ENCODE data around the gene ACO2. TPM values are rescaled to one million over a fixed set of nuclear protein-coding genes. Genes with fewer than 3 reads are reported as not detected.

ACO2 gene
- total RNA-seq, 1 donor = 57.9 TPM

DNA sequence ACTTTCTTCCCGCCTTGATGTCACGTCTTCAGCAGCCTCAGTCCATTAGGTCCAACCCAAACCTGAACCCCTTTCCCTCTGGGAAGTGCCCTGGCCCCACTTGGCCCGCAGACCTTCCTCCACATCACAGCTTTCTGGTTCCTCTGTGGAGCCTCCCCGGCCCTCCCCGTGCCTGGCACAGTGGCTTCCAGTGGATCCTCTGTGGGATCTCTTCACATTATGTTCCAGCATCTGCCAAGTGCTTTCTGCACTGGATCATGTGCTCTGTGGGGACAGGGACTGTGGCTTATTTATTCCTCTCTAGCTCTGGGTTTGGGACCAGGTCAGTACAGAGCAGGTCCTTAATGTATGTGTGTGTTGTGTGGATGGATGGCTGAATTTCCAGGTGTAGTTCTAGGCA is 44.5 kb downstream of the ACO2 start:
- peaks cover 7% of the 10 kb centered on the region for H4K20me1 ChIP-seq (ENCODE audit: insufficient read depth, low read length)
- no peak overlapping the region for H3K4me2 ChIP-seq (ENCODE audit: insufficient read depth, low read length)
- no peak overlapping the region for H3K4me3 ChIP-seq (ENCODE audit: insufficient read depth, low read length)
- no peak overlapping the region for H2AFZ ChIP-seq (ENCODE audit: low read length)
- H3K36me3 ChIP-seq (ENCODE audit: insufficient read depth, low read length) = peaks cover 44% of the 10 kb centered on the region
- H3K9me3 ChIP-seq (ENCODE audit: low read depth, low read length) = no peaks in the 10 kb centered on the region
- peak overlapping the region; percentile 9 for H3K27ac ChIP-seq (ENCODE audit: low read depth, low read length)
- H3K27me3 ChIP-seq (ENCODE audit: insufficient read depth, low read length) = no peaks in the 10 kb centered on the region
- peaks cover 12% of the 10 kb centered on the region for H3K4me1 ChIP-seq (ENCODE audit: insufficient read depth, low read length)
- peak; percentile 88 for DNase-seq (ENCODE audit: insufficient read length, low spot score, missing footprints)
- TF ChIP-seq, protein P1, sequence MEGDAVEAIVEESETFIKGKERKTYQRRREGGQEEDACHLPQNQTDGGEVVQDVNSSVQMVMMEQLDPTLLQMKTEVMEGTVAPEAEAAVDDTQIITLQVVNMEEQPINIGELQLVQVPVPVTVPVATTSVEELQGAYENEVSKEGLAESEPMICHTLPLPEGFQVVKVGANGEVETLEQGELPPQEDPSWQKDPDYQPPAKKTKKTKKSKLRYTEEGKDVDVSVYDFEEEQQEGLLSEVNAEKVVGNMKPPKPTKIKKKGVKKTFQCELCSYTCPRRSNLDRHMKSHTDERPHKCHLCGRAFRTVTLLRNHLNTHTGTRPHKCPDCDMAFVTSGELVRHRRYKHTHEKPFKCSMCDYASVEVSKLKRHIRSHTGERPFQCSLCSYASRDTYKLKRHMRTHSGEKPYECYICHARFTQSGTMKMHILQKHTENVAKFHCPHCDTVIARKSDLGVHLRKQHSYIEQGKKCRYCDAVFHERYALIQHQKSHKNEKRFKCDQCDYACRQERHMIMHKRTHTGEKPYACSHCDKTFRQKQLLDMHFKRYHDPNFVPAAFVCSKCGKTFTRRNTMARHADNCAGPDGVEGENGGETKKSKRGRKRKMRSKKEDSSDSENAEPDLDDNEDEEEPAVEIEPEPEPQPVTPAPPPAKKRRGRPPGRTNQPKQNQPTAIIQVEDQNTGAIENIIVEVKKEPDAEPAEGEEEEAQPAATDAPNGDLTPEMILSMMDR (IDR thresholded peaks at IDR 0.05; ENCODE audit: extremely low read depth, low read depth, low read length) = no peak
- no peaks in the 10 kb centered on the region for H3K79me2 ChIP-seq (ENCODE audit: insufficient read depth, low read length)

DNA sequence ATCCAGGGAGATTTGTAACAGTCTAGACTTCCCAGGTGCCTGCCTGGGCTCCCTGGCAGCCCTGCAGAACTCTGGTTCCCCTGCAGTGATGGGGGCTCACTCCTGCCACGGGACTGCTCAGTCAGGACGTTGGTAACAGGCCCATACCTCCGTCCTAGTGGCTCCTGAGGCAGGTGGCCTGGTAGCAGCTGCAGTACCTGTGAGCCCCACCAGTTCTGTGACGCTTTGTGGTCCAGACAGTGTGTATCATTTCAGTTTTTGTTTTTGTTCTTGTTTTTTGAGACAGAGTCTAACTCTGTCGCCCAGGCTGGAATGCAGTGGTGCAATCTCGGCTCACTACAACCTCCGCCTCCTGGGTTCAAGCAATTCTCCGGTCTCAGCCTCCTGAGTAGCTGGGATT is 47.5 kb downstream of the ACO2 start:
- Histone ChIP-seq H3K4me2 (ENCODE audit: insufficient read depth, low read length) (no peak overlapping the region), H3K79me2 (ENCODE audit: insufficient read depth, low read length) (no peaks in the 10 kb centered on the region), H3K36me3 (ENCODE audit: insufficient read depth, low read length) (peaks cover 52% of the 10 kb centered on the region), H3K27ac (ENCODE audit: low read depth, low read length) (no peak overlapping the region), H2AFZ (ENCODE audit: low read length) (no peak overlapping the region), H4K20me1 (ENCODE audit: insufficient read depth, low read length) (peaks cover 7% of the 10 kb centered on the region), H3K4me1 (ENCODE audit: insufficient read depth, low read length) (peaks cover 12% of the 10 kb centered on the region), H3K27me3 (ENCODE audit: insufficient read depth, low read length) (no peaks in the 10 kb centered on the region), H3K4me3 (ENCODE audit: insufficient read depth, low read length) (no peak overlapping the region), H3K9me3 (ENCODE audit: low read depth, low read length) (no peaks in the 10 kb centered on the region)
- no peak for DNase-seq (ENCODE audit: insufficient read length, low spot score, missing footprints)
- TF ChIP-seq, protein P1 (IDR thresholded peaks at IDR 0.05; ENCODE audit: extremely low read depth, low read depth, low read length) = no peak

DNA sequence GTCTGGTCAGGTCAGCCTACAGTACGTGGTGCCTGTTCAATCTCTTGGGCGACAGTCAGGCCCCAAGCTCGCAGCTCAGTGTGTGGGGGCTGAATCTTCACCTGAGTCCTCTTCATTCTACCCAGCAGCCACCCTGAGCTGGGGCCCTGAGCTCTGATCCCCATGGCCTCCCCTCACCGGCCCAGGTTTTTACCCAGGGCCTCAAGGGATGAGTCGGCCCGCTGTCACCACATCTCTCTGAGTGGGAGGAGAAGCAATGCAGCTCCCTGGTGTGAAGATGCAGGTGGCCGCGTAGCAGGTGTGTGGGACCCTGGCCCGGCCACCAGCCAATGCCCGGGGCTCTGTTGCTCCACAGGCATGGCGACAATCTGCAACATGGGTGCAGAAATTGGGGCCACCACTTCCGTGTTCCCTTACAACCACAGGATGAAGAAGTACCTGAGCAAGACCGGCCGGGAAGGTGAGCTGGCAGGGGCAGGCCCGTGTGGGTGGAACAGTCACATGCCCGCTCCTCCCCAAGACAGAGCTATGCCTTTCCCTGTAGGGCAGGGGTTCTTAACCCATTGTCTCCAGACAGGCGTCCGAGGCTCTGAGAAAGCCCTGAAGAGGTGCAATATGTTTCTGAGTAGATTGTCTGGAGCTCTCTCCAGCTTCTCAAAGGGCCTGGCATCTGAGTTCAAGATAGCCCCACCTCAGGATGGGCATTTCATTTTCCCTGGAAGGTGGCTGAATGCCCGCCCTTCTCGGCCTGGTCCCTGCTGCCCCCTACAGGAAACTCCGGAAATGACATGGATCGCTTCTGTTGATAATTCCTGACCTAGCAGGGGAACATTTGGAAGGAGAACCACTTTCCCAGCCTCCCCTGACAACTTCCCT is 48.5 kb downstream of the ACO2 start:
- Histone ChIP-seq H3K79me2 (ENCODE audit: insufficient read depth, low read length) (no peaks in the 10 kb centered on the region), H3K9me3 (ENCODE audit: low read depth, low read length) (no peaks in the 10 kb centered on the region), H3K27ac (ENCODE audit: low read depth, low read length) (no peak overlapping the region), H3K4me3 (ENCODE audit: insufficient read depth, low read length) (no peak overlapping the region), H3K36me3 (ENCODE audit: insufficient read depth, low read length) (peaks cover 47% of the 10 kb centered on the region), H4K20me1 (ENCODE audit: insufficient read depth, low read length) (peaks cover 7% of the 10 kb centered on the region), H3K4me2 (ENCODE audit: insufficient read depth, low read length) (no peak overlapping the region), H3K4me1 (ENCODE audit: insufficient read depth, low read length) (peaks cover 9% of the 10 kb centered on the region), H3K27me3 (ENCODE audit: insufficient read depth, low read length) (no peaks in the 10 kb centered on the region), H2AFZ (ENCODE audit: low read length) (no peak overlapping the region)
- TF ChIP-seq, protein P1 (IDR thresholded peaks at IDR 0.05; ENCODE audit: extremely low read depth, low read depth, low read length) = peak; percentile 94
- peak; percentile 95 for DNase-seq (ENCODE audit: insufficient read length, low spot score, missing footprints)

DNA sequence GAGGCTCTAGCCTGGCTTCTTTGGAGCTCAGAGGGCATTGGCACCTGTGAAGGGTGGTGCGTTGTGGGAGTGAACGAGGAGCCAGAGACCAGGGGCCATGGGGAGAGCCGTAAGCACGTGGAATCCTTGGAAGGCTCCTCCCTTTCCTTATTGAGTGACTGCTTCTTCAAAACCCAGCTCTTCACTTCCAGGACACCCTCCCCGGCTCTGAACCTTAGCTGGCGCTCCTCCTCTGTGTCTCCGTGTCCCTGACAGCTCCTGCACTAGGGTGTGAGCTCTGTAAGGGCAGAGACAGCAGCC is 49.1 kb downstream of the ACO2 start:
- Histone ChIP-seq H3K27me3 (ENCODE audit: insufficient read depth, low read length) (no peaks in the 10 kb centered on the region), H4K20me1 (ENCODE audit: insufficient read depth, low read length) (peaks cover 7% of the 10 kb centered on the region), H3K9me3 (ENCODE audit: low read depth, low read length) (no peaks in the 10 kb centered on the region), H3K79me2 (ENCODE audit: insufficient read depth, low read length) (no peaks in the 10 kb centered on the region), H3K27ac (ENCODE audit: low read depth, low read length) (no peak overlapping the region), H3K36me3 (ENCODE audit: insufficient read depth, low read length) (peaks cover 45% of the 10 kb centered on the region), H3K4me3 (ENCODE audit: insufficient read depth, low read length) (no peak overlapping the region), H3K4me1 (ENCODE audit: insufficient read depth, low read length) (peaks cover 4% of the 10 kb centered on the region), H3K4me2 (ENCODE audit: insufficient read depth, low read length) (no peak overlapping the region), H2AFZ (ENCODE audit: low read length) (no peak overlapping the region)
- TF ChIP-seq, protein P1 (IDR thresholded peaks at IDR 0.05; ENCODE audit: extremely low read depth, low read depth, low read length) = peak; percentile 4
- peak; percentile 48 for DNase-seq (ENCODE audit: insufficient read length, low spot score, missing footprints)

Measured in osteoblast (primary cell).